ENCODE data around the gene ATG5. TPM values are rescaled to one million over a fixed set of nuclear protein-coding genes. Genes with fewer than 3 reads are reported as not detected.

ATG5 gene
- polyA plus RNA-seq, 1 experiment = 53.9 TPM

GRCh38 chr6:106145741-106146227 lies 179.8 kb downstream of the ATG5 start:
- no peak overlapping the region for H3K27ac ChIP-seq (ENCODE audit: low read depth, low read length)
- TF ChIP-seq CTCF (IDR thresholded peaks at IDR 0.05; ENCODE audit: low read depth, low read length) = no peak
- CTCF ChIA-PET = no interaction called here
- no peak overlapping the region for H3K4me3 ChIP-seq (ENCODE audit: low read depth, low read length)
- DNase-seq (ENCODE audit: low read depth, low spot score) = no peak
- POLR2A ChIA-PET = no interaction called here
- H3K27me3 ChIP-seq (ENCODE audit: control insufficient read depth, insufficient read depth, low read length) = no peaks in the 10 kb centered on the region
- no peaks in the 10 kb centered on the region for H3K9me3 ChIP-seq (ENCODE audit: control insufficient read depth, insufficient read depth, low read length)

- Histone ChIP-seq H3K27ac (ENCODE audit: low read depth, low read length) (no peak overlapping the region), H3K27me3 (ENCODE audit: control insufficient read depth, insufficient read depth, low read length) (no peaks in the 10 kb centered on the region), H3K4me3 (ENCODE audit: low read depth, low read length) (no peak overlapping the region), H3K9me3 (ENCODE audit: control insufficient read depth, insufficient read depth, low read length) (no peaks in the 10 kb centered on the region)
- DNase-seq (ENCODE audit: low read depth, low spot score) = no peak
- ChIA-PET POLR2A (no interaction called here), CTCF (no interaction called here)
- TF ChIP-seq CTCF (IDR thresholded peaks at IDR 0.05; ENCODE audit: low read depth, low read length) = no peak
These were observed 180.4 kb downstream of the ATG5 start for GRCh38 chr6:106145144-106145543.

- CTCF ChIA-PET = interaction anchor here (0.5 kb wide), 1 partner anchor 468 kb away, joined by 3 read pairs; no protein-coding TSS in a partner anchor
- no peak for TF ChIP-seq CTCF (IDR thresholded peaks at IDR 0.05; ENCODE audit: low read depth, low read length)
- H3K27ac ChIP-seq (ENCODE audit: low read depth, low read length) = no peak overlapping the region
- POLR2A ChIA-PET = no interaction called here
- DNase-seq (ENCODE audit: low read depth, low spot score) = no peak
- no peaks in the 10 kb centered on the region for H3K27me3 ChIP-seq (ENCODE audit: control insufficient read depth, insufficient read depth, low read length)
- H3K4me3 ChIP-seq (ENCODE audit: low read depth, low read length) = no peak overlapping the region
- no peaks in the 10 kb centered on the region for H3K9me3 ChIP-seq (ENCODE audit: control insufficient read depth, insufficient read depth, low read length)
These were observed 181.9 kb downstream of the ATG5 start for GRCh38 chr6:106143665-106144064.

- ChIA-PET CTCF (interaction anchor here (0.5 to 0.7 kb wide), 2 partner anchors 80 to 469 kb away, joined by 3 read pairs; no protein-coding TSS in a partner anchor), POLR2A (no interaction called here)
- Histone ChIP-seq H3K9me3 (ENCODE audit: control insufficient read depth, insufficient read depth, low read length) (no peaks in the 10 kb centered on the region), H3K27me3 (ENCODE audit: control insufficient read depth, insufficient read depth, low read length) (no peaks in the 10 kb centered on the region), H3K27ac (ENCODE audit: low read depth, low read length) (no peak overlapping the region), H3K4me3 (ENCODE audit: low read depth, low read length) (no peak overlapping the region)
- no peak for TF ChIP-seq CTCF (IDR thresholded peaks at IDR 0.05; ENCODE audit: low read depth, low read length)
- no peak for DNase-seq (ENCODE audit: low read depth, low spot score)
These were observed 182.6 kb downstream of the ATG5 start for GRCh38 chr6:106142876-106143431.

GRCh38 chr6:106141441-106142237 lies 183.9 kb downstream of the ATG5 start:
- DNase-seq (ENCODE audit: low read depth, low spot score) = no peak
- TF ChIP-seq CTCF (IDR thresholded peaks at IDR 0.05; ENCODE audit: low read depth, low read length) = no peak
- H3K27ac ChIP-seq (ENCODE audit: low read depth, low read length) = no peak overlapping the region
- POLR2A ChIA-PET = no interaction called here
- H3K4me3 ChIP-seq (ENCODE audit: low read depth, low read length) = no peak overlapping the region
- CTCF ChIA-PET = no interaction called here
- H3K9me3 ChIP-seq (ENCODE audit: control insufficient read depth, insufficient read depth, low read length) = no peaks in the 10 kb centered on the region
- no peaks in the 10 kb centered on the region for H3K27me3 ChIP-seq (ENCODE audit: control insufficient read depth, insufficient read depth, low read length)
